ENCODE results near the gene SYT3. TPM values are rescaled to one million over a fixed set of nuclear protein-coding genes. Genes with fewer than 3 reads are reported as not detected.

SYT3 gene
- total and polyA plus RNA-seq, 2 experiments from 2014 or later = 10.0 to 25.5 TPM

DNA sequence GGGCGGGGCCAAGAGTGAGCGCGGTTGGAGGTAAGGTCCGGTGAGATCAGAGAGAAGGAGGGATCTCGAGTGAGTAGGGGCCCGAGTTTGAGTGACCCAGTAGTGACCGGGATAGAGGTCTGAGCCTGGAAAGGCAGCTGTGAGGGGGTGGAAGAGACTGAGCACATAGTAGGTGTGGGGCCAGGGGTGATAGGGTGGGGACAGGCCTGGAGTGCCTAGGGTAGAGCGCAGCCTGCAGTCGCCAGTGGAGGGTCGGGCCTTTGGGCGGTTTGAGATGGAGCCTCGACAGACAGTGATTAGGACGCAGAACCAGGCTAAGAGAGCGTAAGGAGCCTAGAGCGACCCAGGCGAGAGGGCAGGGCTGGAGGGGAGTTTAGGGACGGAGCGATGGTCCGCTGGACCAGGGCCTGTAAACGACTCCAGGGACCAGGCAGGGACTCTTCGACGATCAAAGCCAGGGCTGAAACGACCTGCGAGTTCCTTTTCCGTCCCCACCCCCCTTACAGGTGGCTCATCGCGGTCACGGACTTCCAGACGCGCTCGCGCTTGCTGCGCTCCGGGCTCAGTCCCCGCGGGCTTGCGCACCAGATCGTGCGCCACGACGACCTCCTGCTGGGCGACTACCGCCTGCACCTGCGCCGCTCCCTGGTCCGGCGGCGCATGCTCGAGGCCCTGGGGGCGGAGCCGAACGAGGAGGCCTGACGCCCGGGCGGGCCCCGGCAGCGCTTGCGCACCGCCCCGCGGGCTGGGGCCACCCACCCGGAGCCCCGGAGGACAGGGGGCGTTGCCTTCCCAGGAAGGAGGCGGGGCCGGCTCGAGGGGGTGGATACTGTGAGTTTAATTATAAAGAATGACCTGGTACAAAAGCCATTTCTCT, 19.0 kb upstream of the SYT3 start:
- Mint-ChIP-seq H3K9me3 (peaks cover 94% of the 10 kb centered on the region), H3K36me3 (ENCODE audit: low read depth) (peaks cover 58% of the 10 kb centered on the region), H3K27ac (no peak overlapping the region), H3K27me3 (ENCODE audit: insufficient read depth, low read depth, poor library complexity) (peaks cover 21% of the 10 kb centered on the region), H3K4me3 (peak overlapping the region; percentile 68; the same call in 2 of the 3 replicates), H3K4me1 (no peaks in the 10 kb centered on the region; the same call in 2 of the 3 replicates)
- TF ChIP-seq POLR2AphosphoS5 (IDR thresholded peaks at IDR 0.05; ENCODE audit: low read depth) (peak; percentile 73), STAT1 (IDR thresholded peaks at IDR 0.05; ENCODE audit: unreplicated experiment) (no peak)
- Histone ChIP-seq H3K9me2 (ENCODE audit: insufficient read depth) (no peaks in the 10 kb centered on the region), H3F3A (replicated peaks; ENCODE audit: low read depth) (0 out of 2 replicates have a peak, but pooled peaks cover 2% of the 10 kb centered on the region), H3K4me2 (peak overlapping the region; percentile 93), H3K36me3 (ENCODE audit: insufficient read depth) (no peaks in the 10 kb centered on the region), H3K79me2 (replicated peaks; ENCODE audit: insufficient read depth) (no peaks in the 10 kb centered on the region), H2AFZ (peak overlapping the region; percentile 90; the same call in 1 of the 2 replicates), H3K27me3 (ENCODE audit: insufficient read depth) (no peaks in the 10 kb centered on the region), H3K4me1 (ENCODE audit: insufficient read depth) (peaks cover 21% of the 10 kb centered on the region), H4K20me1 (replicated peaks; ENCODE audit: insufficient read depth) (no peaks in the 10 kb centered on the region; the same call in 1 of the 2 replicates), H3K4me3 (peak overlapping the region; percentile 94), H3K27ac (ENCODE audit: low read depth) (peak overlapping the region; percentile 83)
- DNase-seq (ENCODE audit: low spot score) (peak; percentile 97), ATAC-seq (peak; percentile 65)

DNA sequence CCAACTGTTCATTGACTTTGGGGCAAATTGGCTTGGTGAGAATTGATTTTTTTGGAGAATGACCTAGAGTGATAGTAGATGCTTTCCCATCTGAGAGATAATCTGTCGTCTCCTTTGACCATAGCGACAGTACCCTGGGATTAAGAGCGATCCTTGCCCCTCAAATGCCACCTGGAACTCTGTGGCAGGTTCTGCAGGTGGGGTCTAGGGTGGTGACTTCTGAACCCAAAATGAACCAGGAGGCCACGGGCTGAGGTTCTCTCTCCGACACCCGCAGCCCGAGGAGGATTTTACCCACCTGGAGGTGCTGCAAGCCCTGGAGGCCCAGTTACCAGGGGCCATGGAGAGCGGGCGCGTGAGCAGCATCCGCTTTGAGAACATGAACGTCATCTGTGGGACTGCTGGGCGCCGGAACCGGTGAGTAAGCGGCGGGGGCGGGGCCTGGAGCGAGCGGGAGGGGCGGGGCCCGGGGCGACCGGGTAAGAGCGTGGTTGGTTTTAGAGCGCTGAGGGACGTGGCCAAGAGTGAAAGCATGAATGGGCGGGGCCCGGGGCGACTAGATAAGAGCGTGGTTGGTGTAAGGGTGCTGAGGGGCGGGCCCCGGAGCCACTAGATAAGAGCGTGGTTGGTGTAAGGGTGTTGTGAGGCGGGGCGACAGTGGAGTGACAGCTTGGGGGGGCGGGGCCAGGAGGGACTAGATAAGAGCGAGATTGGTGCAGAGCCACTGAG, 18.2 kb upstream of the SYT3 start:
- H3K4me3 ChIP-seq = peak overlapping the region; percentile 94
- no peak for TF ChIP-seq ZNF331 (CRISPR knock-in tag; IDR thresholded peaks at IDR 0.05; ENCODE audit: low read depth)
- TF ChIP-seq, protein P1, sequence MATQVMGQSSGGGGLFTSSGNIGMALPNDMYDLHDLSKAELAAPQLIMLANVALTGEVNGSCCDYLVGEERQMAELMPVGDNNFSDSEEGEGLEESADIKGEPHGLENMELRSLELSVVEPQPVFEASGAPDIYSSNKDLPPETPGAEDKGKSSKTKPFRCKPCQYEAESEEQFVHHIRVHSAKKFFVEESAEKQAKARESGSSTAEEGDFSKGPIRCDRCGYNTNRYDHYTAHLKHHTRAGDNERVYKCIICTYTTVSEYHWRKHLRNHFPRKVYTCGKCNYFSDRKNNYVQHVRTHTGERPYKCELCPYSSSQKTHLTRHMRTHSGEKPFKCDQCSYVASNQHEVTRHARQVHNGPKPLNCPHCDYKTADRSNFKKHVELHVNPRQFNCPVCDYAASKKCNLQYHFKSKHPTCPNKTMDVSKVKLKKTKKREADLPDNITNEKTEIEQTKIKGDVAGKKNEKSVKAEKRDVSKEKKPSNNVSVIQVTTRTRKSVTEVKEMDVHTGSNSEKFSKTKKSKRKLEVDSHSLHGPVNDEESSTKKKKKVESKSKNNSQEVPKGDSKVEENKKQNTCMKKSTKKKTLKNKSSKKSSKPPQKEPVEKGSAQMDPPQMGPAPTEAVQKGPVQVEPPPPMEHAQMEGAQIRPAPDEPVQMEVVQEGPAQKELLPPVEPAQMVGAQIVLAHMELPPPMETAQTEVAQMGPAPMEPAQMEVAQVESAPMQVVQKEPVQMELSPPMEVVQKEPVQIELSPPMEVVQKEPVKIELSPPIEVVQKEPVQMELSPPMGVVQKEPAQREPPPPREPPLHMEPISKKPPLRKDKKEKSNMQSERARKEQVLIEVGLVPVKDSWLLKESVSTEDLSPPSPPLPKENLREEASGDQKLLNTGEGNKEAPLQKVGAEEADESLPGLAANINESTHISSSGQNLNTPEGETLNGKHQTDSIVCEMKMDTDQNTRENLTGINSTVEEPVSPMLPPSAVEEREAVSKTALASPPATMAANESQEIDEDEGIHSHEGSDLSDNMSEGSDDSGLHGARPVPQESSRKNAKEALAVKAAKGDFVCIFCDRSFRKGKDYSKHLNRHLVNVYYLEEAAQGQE (IDR thresholded peaks at IDR 0.05; ENCODE audit: unreplicated experiment) = no peak
- TF ChIP-seq STAT1 (IDR thresholded peaks at IDR 0.05; ENCODE audit: unreplicated experiment) = no peak
- TF ChIP-seq EZH2 (IDR thresholded peaks at IDR 0.05; ENCODE audit: low read depth, unreplicated experiment) = no peak
- TF ChIP-seq POLR2AphosphoS5 (IDR thresholded peaks at IDR 0.05; ENCODE audit: low read depth) = peak; percentile 89
- TF ChIP-seq, protein P2, sequence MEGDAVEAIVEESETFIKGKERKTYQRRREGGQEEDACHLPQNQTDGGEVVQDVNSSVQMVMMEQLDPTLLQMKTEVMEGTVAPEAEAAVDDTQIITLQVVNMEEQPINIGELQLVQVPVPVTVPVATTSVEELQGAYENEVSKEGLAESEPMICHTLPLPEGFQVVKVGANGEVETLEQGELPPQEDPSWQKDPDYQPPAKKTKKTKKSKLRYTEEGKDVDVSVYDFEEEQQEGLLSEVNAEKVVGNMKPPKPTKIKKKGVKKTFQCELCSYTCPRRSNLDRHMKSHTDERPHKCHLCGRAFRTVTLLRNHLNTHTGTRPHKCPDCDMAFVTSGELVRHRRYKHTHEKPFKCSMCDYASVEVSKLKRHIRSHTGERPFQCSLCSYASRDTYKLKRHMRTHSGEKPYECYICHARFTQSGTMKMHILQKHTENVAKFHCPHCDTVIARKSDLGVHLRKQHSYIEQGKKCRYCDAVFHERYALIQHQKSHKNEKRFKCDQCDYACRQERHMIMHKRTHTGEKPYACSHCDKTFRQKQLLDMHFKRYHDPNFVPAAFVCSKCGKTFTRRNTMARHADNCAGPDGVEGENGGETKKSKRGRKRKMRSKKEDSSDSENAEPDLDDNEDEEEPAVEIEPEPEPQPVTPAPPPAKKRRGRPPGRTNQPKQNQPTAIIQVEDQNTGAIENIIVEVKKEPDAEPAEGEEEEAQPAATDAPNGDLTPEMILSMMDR (conservative IDR thresholded peaks at IDR 0.05; ENCODE audit: low read depth in 2 of 2) = no peak
- no peak for TF ChIP-seq JUNB (IDR thresholded peaks at IDR 0.05; ENCODE audit: unreplicated experiment)
- TF ChIP-seq NANOG (IDR thresholded peaks at IDR 0.05; ENCODE audit: borderline replicate concordance) = no peak
- TF ChIP-seq ZNF114 (CRISPR knock-in tag; IDR thresholded peaks at IDR 0.05) = no peak
- TF ChIP-seq, protein P3, sequence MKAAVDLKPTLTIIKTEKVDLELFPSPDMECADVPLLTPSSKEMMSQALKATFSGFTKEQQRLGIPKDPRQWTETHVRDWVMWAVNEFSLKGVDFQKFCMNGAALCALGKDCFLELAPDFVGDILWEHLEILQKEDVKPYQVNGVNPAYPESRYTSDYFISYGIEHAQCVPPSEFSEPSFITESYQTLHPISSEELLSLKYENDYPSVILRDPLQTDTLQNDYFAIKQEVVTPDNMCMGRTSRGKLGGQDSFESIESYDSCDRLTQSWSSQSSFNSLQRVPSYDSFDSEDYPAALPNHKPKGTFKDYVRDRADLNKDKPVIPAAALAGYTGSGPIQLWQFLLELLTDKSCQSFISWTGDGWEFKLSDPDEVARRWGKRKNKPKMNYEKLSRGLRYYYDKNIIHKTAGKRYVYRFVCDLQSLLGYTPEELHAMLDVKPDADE (IDR thresholded peaks at IDR 0.05) = 0 out of 2 replicates have a peak, but pooled peaks have one; percentile 43

More for the DNA sequence above, 18.2 kb upstream of the SYT3 start:
- Histone ChIP-seq H3K79me2 (replicated peaks; ENCODE audit: insufficient read depth) (no peaks in the 10 kb centered on the region), H2AFZ (peak overlapping the region; percentile 70; the same call in 1 of the 2 replicates), H3K9me2 (ENCODE audit: insufficient read depth) (no peaks in the 10 kb centered on the region), H3F3A (replicated peaks; ENCODE audit: low read depth) (0 out of 2 replicates have a peak, but pooled peaks cover 2% of the 10 kb centered on the region), H3K4me1 (ENCODE audit: insufficient read depth) (peaks cover 26% of the 10 kb centered on the region), H3K36me3 (ENCODE audit: insufficient read depth) (no peaks in the 10 kb centered on the region), H4K20me1 (replicated peaks; ENCODE audit: insufficient read depth) (no peaks in the 10 kb centered on the region; the same call in 1 of the 2 replicates), H3K27ac (ENCODE audit: low read depth) (peak overlapping the region; percentile 82), H3K27me3 (ENCODE audit: insufficient read depth) (no peaks in the 10 kb centered on the region), H3K4me2 (peak overlapping the region; percentile 93)
- peak overlapping the region; percentile 68; the same call in 2 of the 3 replicates for H3K4me3 Mint-ChIP-seq
- peaks cover 15% of the 10 kb centered on the region for H3K27me3 Mint-ChIP-seq (ENCODE audit: insufficient read depth, low read depth, poor library complexity)
- peaks cover 58% of the 10 kb centered on the region for H3K36me3 Mint-ChIP-seq (ENCODE audit: low read depth)
- ATAC-seq (peak; percentile 88), DNase-seq (ENCODE audit: low spot score) (peak; percentile 100)
- H3K9me3 Mint-ChIP-seq = peaks cover 94% of the 10 kb centered on the region
- H3K4me1 Mint-ChIP-seq = no peaks in the 10 kb centered on the region; the same call in 2 of the 3 replicates
- H3K27ac Mint-ChIP-seq = no peak overlapping the region

Measured in GM23338 (cell line).